DMS 273 (cell line): ENCODE data around the gene MGLL.

Experiments used
- DNase-seq: peaks from one replicate; lab custom pipeline; 2025; ENCODE audit not compliant: unreplicated experiment; lab: John Stamatoyannopoulos, UW

MGLL gene

GRCh38 chr3:127789990-127790881 lies 32.1 kb downstream of the MGLL start:
- DNase-seq: no peak

- DNase-seq: no peak
Measured at GRCh38 chr3:127789051-127789450, 33.3 kb downstream of the MGLL start.

GRCh38 chr3:127788451-127788909 lies 33.8 kb downstream of the MGLL start:
- DNase-seq: no peak

GRCh38 chr3:127787571-127788365 lies 34.5 kb downstream of the MGLL start:
- DNase-seq: peak; percentile 43

GRCh38 chr3:127787071-127787490 lies 35.2 kb downstream of the MGLL start:
- DNase-seq: peak; percentile 58

GRCh38 chr3:127786353-127787070 lies 35.8 kb downstream of the MGLL start:
- peak; percentile 99 for DNase-seq

- DNase-seq: no peak
Measured at GRCh38 chr3:127785711-127786265, 36.5 kb downstream of the MGLL start.

- no peak for DNase-seq
Measured at GRCh38 chr3:127784865-127785710, 37.2 kb downstream of the MGLL start.

- no peak for DNase-seq
Measured at GRCh38 chr3:127784283-127784682, 38.0 kb downstream of the MGLL start.

- peak; percentile 52 for DNase-seq
Measured at GRCh38 chr3:127783642-127784160, 38.6 kb downstream of the MGLL start.

GRCh38 chr3:127783166-127783565 lies 39.1 kb downstream of the MGLL start:
- no peak for DNase-seq

- no peak for DNase-seq
Measured at GRCh38 chr3:127781411-127782001, 40.8 kb downstream of the MGLL start.

- DNase-seq: no peak
Measured at GRCh38 chr3:127780536-127781400, 41.5 kb downstream of the MGLL start.

GRCh38 chr3:127779747-127780146 lies 42.6 kb downstream of the MGLL start:
- no peak for DNase-seq

- DNase-seq: no peak
Measured at GRCh38 chr3:127777921-127778656, 44.2 kb downstream of the MGLL start.

GRCh38 chr3:127777332-127777731 lies 45.0 kb downstream of the MGLL start:
- DNase-seq: no peak

- no peak for DNase-seq
Measured at GRCh38 chr3:127776347-127776746, 46.0 kb downstream of the MGLL start.
